PFSK-1 (cell line): ENCODE results near the gene TEX2.

Experiments
- FOXP2 ChIP-seq: optimal IDR thresholded peaks from 2 replicates; pipeline ENCODE3; 2011; ENCODE audit warnings: borderline replicate concordance, control low read depth, inconsistent platforms; ENCODE audit not compliant: insufficient read depth; ENCODE audit errors: extremely low read length, extremely low read depth
- POLR2AphosphoS5 ChIP-seq: IDR thresholded peaks from 2 replicates; pipeline ENCODE4 v1.6.1; 2012; ENCODE audit warnings: low read depth, mild to moderate bottlenecking, control low read depth, low read length, moderate library complexity
- SIN3A ChIP-seq: IDR thresholded peaks from 2 replicates; pipeline ENCODE4 v1.6.1; 2012; ENCODE audit warnings: mild to moderate bottlenecking, low read length, moderate library complexity, borderline replicate concordance; ENCODE audit not compliant: insufficient read depth
- TAF1 ChIP-seq: IDR thresholded peaks from 2 replicates; pipeline ENCODE4 v1.6.1; 2012; ENCODE audit warnings: low read length, control low read depth, borderline replicate concordance; ENCODE audit not compliant: insufficient read depth
- TF ChIP-seq, protein P1 (sequence below), 2 experiments: IDR thresholded peaks; 2 replicates each; pipeline versions ENCODE4 v1.6.1 to v1.8.0; 2011 to 2012; ENCODE audit warnings: low read depth in 2 of 2, low read length in 2 of 2, control low read depth in 1 of 2, inconsistent platforms in 1 of 2, mild to moderate bottlenecking in 1 of 2, moderate library complexity in 1 of 2; ENCODE audit not compliant: insufficient read depth in 1 of 2

The TEX2 gene

GRCh38 chr17:64107500-64108236 is 155.4 kb downstream of the TEX2 start:
- TF ChIP-seq TAF1 = no peak
- TF ChIP-seq, protein P1, sequence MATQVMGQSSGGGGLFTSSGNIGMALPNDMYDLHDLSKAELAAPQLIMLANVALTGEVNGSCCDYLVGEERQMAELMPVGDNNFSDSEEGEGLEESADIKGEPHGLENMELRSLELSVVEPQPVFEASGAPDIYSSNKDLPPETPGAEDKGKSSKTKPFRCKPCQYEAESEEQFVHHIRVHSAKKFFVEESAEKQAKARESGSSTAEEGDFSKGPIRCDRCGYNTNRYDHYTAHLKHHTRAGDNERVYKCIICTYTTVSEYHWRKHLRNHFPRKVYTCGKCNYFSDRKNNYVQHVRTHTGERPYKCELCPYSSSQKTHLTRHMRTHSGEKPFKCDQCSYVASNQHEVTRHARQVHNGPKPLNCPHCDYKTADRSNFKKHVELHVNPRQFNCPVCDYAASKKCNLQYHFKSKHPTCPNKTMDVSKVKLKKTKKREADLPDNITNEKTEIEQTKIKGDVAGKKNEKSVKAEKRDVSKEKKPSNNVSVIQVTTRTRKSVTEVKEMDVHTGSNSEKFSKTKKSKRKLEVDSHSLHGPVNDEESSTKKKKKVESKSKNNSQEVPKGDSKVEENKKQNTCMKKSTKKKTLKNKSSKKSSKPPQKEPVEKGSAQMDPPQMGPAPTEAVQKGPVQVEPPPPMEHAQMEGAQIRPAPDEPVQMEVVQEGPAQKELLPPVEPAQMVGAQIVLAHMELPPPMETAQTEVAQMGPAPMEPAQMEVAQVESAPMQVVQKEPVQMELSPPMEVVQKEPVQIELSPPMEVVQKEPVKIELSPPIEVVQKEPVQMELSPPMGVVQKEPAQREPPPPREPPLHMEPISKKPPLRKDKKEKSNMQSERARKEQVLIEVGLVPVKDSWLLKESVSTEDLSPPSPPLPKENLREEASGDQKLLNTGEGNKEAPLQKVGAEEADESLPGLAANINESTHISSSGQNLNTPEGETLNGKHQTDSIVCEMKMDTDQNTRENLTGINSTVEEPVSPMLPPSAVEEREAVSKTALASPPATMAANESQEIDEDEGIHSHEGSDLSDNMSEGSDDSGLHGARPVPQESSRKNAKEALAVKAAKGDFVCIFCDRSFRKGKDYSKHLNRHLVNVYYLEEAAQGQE (IDR thresholded peaks at IDR 0.05; ENCODE audit: insufficient read depth in 1 of 2, low read depth in 2 of 2, low read length in 2 of 2) = no peak
- no peak for TF ChIP-seq SIN3A
- no peak for TF ChIP-seq POLR2AphosphoS5
- TF ChIP-seq FOXP2 = no peak

DNA sequence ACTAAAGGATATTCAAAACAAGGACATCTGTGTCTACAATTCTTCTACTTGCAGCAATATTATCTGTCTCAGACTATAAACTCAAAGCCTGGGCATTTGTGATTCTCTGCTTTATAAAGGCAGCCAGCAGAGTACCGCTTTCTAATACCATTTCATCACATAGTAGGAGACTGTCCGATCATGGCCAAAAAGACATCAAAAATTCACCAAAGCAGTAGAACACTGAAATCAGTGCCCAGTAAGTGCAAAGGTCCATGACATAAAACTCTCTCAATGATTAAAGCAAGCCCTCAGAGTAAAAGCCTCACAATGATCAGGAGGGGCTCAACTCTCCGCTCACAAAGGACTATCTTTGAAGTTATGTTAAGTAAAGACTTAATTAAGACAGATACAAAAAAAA is 156.1 kb downstream of the TEX2 start:
- TF ChIP-seq, protein P1 (IDR thresholded peaks at IDR 0.05; ENCODE audit: insufficient read depth in 1 of 2, low read depth in 2 of 2, low read length in 2 of 2) = no peak

- TF ChIP-seq TAF1 (no peak), FOXP2 (no peak), SIN3A (no peak), POLR2AphosphoS5 (no peak)
- TF ChIP-seq, protein P1 (IDR thresholded peaks at IDR 0.05; ENCODE audit: insufficient read depth in 1 of 2, low read depth in 2 of 2, low read length in 2 of 2) = no peak
Observed at GRCh38 chr17:64103391-64104364, 159.4 kb downstream of the TEX2 start.

DNA sequence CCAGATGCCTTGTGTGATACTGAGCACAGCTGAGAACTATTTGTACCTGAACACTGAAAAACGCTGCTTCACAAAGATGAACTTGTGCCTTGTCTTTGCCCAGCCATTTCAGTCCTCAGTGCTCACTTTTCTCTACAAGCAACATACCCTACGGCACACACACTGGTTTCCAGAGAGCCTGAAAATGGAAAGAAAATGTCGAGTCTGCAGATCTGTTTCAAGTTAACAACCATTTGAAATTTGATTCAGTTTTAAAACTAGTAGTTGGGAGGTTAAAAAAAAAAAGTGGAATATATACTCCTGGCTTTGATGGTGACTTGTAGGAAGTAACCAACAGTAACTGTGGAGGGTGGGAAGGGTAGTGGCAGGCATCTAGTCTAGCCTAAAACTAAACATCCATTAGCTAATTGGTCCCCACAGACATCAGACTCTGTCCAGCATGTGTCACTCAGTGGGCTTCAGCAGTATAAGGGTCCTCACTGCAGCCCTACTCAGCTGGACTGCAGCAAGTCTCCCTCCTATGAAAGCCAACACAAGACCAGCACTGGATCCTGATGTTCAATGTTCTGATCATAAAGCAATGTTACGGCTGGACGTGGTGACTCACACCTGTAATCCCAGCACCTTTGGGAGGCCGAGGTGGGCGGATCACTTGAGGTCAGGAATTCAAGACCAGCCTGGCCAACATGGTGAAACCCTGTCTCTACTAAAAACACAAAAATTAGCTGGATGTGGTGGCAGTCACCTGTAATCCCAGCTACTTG is 160.3 kb downstream of the TEX2 start:
- TF ChIP-seq SIN3A = no peak
- no peak for TF ChIP-seq FOXP2
- no peak for TF ChIP-seq TAF1
- no peak for TF ChIP-seq POLR2AphosphoS5
- TF ChIP-seq, protein P1 (IDR thresholded peaks at IDR 0.05; ENCODE audit: insufficient read depth in 1 of 2, low read depth in 2 of 2, low read length in 2 of 2) = no peak
